ENCODE measurements around the gene C6orf132.

C6orf132 gene

DNA sequence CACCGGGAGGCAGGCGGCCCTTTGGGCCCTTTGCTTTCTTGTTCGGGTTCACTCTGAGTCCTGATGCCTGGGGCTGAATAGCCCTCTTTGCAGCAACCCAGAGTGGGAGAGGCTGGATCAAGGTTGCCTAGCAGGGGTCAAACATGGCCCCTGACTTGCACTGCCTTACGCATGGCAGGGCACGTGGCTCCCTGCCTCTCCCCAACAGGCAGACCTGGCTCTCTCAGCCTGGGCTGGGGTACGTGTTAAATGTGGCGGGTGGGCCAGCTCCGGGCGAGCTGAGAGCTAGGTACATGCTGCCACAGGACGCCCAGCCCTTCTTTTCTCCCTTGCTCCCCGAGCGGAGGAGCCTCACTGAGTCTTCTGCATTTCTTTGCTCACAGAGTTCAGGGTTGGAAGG lies 7.3 kb downstream of the C6orf132 start:
- DNase-seq = no peak

GRCh38 chr6:42133926-42134325 lies 8.5 kb downstream of the C6orf132 start:
- no peak for DNase-seq

GRCh38 chr6:42131531-42131930 lies 10.9 kb downstream of the C6orf132 start:
- no peak for DNase-seq

GRCh38 chr6:42129360-42129676 lies 13.1 kb downstream of the C6orf132 start:
- no peak for DNase-seq

- no peak for DNase-seq
Measured at GRCh38 chr6:42128460-42129359, 13.7 kb downstream of the C6orf132 start.

- DNase-seq = no peak
Measured at GRCh38 chr6:42125663-42126062, 16.8 kb downstream of the C6orf132 start.

DNA sequence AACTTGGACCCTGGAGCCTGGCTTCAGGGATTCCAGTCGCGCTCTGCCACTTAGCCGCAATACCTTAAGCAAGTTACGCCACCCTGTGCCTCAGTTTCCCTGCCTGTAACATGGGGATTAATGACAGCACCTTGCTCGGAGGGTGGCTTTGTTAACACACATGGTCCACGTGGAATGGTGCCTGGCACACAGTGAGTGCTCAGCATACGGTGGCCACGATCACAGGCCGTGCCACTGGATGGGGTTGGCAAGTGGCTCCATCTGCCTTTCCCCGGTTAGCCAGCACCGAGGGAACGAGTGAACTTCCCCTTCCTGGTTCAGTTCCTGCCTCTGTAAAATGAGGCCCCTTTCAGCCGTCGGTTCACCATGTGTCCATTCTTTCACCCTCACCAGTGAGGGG lies 17.2 kb downstream of the C6orf132 start:
- DNase-seq = no peak

DNA sequence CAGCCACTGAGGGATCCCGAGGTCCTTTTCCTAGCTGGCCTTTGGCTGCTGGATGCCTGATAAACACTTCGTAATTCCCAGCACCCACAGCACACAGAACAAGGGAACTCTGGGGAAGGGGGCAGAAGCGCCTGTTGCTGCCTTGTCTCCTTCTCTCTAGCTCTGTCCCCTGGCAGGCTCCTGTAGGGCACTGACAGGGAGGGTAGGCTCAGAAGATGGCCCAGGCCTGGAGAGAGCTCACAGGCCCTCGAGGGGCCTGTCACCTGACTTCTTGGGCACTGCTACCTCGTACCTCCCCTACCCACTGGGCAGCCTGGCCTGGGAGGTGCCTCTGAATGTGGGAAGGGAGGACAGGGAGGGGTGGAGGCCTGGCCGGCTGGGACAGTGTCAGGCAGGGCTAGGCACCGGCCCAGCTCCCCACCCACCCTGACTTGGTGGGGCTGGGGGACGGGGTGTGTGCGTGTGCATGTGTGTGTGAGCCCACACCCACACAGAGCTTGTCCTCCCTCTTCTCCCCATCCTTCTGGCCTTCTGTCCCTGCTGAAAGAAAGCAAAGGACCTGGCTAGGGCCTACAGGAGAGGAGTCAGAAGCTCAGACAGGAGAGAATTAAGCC lies 18.1 kb downstream of the C6orf132 start:
- no peak for DNase-seq

DNA sequence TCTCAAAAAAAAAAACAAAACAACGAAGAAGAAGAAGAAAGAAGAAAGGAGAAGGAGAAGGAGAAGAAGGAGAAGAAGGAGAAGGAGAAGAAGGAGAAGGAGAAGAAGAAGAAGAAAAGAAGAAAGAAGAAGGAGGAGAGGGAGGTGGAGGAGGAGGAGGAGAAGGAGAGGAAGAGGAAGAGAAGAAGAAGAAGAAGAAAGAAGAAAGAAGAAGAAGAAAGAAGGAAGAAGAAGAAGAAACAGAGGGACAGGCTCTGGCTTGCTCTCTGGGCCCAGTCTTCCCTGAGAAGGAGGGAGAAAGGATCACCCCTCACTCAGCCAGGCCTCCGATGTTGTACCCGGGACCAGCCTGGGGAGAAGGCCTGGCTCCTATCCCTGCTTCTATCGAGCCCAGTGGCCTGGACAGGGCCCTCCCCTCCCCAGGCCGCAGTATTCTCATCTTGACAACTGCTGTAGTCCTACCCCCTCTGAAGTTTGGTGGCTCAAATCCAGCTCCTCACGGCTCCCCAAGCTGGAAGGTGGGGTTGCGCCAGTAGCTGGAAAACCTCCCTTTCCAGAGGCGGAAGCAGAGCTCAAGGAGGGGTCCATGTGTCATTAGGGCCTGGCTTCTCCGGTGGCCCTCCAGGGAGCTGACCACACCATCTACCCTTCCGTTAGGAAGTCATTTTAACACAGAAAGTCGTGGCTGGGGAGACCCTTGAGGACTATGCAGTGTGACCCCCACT lies 18.9 kb downstream of the C6orf132 start:
- DNase-seq = no peak

DNA sequence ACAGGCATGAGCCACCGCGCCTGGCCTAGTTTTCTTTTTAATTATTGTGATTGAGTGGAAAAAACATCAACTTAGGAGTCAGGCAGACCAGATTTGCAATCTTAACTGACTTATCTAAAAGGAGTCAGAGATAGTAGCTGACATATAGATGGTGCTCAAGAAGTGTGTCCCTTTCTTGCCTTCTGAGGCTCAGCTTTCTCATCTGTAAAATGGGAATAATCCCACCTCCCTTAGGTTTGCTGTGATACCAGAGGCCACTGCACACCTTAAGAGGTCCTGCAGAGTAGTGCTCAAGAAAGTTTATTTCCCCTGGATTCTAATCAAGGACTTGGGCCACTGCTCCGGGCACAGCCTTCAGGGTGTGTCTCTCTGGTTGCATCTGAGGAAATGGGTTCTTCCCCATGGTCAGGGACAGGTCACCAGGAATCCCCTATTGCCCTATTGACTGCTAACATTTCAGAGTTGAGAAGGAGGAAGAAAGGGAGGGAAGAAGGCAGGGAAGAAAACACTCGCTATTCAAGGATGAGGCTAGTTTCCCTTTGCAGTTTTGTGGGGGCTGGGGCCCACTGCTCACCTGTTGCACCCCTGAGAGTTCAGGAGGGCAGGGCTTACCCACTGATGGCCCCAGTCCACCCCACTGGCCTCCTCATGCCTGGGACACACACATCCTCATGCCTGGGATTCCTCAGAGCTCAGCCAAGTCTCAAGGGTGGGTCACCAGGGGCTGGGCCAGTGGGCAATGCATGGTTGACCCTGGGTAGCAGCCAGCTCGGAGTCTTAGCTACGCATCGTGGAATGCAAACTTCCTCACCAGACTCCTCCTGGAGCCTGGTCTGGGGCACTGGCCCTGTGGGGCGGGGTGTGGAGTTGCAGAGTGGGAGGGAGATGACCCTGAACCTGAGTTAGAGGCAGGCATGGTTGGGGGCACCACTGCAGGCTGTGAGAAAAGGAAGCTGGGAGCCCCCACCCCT lies 21.2 kb downstream of the C6orf132 start:
- no peak for DNase-seq

GRCh38 chr6:42118162-42119001 lies 24.0 kb downstream of the C6orf132 start:
- DNase-seq = no peak

- no peak for DNase-seq
Measured at GRCh38 chr6:42117843-42118161, 24.6 kb downstream of the C6orf132 start.

GRCh38 chr6:42113936-42114636 lies 28.3 kb downstream of the C6orf132 start:
- DNase-seq = no peak

DNA sequence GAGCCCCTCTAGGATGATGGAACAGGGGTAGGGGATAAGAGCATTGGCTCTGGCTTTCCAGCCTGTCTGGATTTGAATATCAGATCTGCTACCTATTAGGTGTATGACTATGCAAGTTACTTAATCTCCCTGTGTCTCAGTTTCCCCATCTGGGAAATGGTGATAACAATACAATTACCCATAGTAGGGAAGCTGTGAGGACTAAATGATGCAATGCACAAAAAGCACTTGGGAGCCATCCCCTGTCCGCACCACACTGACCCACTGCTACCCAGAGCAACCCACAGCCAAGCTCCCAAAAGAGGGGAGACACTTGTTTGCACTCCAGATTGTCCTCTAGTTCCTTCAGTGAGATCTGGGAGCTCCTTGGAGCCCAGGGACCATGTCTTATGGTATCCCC lies 30.1 kb downstream of the C6orf132 start:
- DNase-seq = no peak

GRCh38 chr6:42110683-42111082 lies 31.7 kb downstream of the C6orf132 start:
- DNase-seq = no peak

- no peak for DNase-seq
Measured at GRCh38 chr6:42108071-42108470, 34.3 kb downstream of the C6orf132 start.

DNA sequence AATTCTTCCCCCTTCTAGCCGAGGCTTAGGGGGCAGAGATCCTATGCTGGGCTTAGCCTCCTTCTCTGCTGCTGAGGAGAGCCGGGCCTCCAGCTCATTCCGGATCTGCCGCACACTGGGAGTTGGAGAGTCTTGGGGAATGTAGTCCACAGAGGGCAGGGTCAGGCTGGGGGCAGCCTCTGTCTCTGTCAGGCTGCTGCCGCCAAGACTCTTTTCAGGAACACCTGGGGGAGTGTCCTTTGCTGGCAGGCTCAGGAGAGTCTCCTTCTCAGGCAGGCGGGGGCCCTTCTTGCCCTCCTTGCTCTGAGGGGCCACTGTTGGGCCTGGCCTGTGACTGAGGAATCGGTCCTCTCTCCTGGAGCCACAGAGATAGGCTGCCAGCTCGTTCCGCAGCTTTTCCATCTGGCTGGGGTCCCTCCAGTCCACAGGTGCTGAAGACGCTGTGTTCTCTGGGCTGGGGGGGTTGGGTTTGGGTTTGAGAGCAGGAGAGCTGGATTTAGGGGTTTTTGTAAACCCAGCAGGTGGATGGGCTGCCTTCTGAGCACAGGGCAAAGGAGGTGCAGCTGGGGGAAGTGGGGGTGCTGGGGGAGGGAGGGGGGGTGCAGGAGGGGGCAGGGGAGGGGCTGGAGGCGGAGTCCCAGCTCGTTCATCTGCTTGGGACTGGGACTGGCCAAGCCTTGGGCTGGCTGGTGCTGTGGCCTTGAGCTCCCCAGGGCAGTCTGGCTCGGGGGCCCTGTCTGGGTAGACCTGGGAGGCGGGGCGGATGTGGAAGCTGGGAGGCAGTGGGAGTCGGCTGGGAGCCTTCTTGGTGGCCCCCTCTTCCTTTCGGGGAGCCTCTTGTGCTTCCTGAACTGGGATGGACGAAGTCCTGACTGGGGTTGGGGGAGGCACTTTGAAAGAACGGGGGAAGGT lies 36.1 kb downstream of the C6orf132 start:
- DNase-seq = no peak

GRCh38 chr6:42105709-42106108 lies 36.7 kb downstream of the C6orf132 start:
- DNase-seq = no peak

DNA sequence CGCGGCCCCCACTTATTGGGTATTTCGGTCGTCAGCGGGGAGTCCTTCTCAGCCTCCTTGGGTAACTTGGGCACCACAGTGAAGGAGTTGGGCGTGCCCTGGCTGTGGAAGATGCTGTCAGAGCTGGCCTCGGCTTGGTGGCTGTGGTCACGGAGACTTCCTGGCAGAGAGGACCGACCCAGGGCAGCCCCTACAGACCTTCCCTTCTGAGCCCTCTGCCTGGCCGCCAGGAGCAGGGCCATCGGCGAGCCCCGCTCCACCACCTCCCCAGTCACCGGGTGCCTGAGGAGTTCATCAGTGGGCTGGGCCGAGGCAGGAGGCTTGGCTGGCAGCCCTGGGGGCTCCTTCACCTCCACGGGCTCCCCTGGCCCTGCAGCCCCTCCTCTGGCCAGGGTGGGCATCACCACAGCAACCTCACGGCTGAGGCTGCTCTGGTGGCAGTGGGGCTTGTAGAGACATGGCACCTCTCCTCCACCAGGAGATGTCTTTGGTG lies 37.2 kb downstream of the C6orf132 start:
- no peak for DNase-seq

- no peak for DNase-seq
Measured at GRCh38 chr6:42104804-42105125, 37.7 kb downstream of the C6orf132 start.
